Stimulated activated CD4-positive, alpha-beta T cell treated with anti-CD3 and anti-CD28 coated beads, TNF-alpha, amount 100 ng/mL, for 1 hour (primary cell): Measurements from ENCODE around the gene DYNC1H1.

Source experiments
- DNase-seq, 3 donors: peaks; one replicate each; pipeline ENCODE4 v3.0.0-alpha.2; 2020; ENCODE audit warnings: low read depth in 3 of 3, low spot score in 1 of 3

The DYNC1H1 gene

DNA sequence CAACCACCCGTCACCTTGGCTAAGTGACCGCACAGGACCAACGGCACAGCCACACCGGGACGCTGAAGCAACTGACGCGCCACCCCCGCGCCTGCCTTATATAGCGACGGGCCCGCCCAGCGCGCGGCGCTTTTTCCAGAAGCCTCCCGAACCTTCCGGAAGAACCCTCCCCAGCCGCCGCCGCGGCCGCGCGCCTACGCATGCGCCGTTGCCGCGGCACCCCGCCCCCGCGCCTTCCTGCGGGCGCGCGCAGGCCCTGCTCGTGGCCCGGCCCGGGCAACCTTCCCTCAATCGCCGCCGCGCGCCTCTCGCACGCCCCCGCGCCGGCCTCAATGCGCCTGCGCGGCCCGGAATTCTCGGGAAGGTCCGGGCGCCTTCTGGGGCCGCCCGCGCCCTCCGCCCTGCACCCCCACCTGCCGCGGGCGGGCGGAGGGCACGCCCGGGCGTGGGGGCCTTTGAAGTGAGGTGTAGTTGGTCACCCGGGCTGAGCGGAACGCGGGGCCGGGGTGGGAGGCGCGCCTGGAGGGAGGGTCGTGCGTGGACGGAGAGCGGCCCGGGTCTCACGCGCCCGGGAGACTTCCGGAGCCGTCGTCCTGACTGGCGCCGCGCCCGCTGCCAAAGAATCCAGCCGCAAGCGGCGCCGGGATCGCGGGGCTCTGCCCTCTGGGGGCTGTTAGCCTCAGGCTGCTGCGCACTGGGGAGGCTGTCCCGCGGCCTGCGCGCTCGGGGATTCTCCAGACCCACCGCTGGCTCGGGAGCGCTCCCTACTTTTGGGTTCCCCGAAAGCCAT lies 122.8 kb downstream of the DYNC1H1 start, which contains the start of gene HSP90AA1:
HSP90AA1 (minus strand) TSS at position 73 of the 790 bp plus-strand sequence. CDS start 666 bp downstream, outside the sequence.
- peak; percentile 92 to 96 (median 96) for DNase-seq

DNA sequence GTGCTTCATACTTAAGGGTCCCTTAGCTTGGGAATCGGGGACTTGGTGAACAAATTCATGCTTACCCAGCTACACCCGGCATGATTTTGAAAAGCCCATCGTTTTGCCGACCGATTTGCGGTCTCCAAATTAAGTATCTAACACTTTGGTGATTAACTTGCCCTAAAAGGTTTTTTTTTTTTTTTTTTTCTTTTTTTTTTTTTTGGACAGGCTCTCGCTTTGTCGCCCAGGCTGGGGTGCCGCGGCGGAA lies 123.3 kb downstream of the DYNC1H1 start:
- DNase-seq, result no peak

DNA sequence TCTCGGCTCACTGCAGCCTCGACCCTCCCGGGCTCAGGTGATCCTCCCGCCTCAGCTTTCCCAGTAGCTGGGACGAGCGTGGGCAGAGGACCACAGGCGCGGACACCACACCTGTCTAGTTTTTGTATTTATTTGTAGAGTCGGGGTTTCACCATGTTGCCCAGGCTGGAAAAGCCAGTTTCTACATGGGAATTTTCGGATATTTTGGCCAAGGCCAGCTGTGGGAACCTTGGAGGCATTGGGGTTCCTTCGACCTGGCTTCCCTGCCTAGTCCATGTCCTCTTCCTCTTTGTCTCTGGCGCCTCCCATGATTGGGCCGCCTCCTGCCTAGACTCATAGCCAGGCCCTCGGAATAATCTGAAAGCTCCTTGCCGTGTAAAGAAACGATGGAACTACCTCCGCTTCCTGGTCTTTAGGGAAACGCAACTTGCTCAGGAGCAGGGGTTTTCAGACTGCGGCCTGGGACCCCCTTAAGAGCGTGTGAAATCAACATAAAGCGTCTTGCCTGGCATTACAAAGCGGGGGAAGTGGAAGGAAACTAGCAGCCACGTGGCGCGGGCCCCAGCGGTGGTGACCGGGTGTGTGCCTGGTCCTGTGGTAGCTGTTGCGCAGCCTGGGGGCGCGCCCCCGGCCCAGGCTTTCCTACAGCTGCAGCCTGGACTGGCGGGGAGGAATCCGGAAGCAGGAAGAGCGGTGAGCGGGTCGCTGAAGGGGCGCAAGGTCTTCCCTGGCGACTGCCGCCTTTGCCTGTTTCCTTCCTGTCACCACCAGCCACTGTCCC lies 123.8 kb downstream of the DYNC1H1 start:
- peak in 1 of 3 donors; percentile 50 for DNase-seq

DNA sequence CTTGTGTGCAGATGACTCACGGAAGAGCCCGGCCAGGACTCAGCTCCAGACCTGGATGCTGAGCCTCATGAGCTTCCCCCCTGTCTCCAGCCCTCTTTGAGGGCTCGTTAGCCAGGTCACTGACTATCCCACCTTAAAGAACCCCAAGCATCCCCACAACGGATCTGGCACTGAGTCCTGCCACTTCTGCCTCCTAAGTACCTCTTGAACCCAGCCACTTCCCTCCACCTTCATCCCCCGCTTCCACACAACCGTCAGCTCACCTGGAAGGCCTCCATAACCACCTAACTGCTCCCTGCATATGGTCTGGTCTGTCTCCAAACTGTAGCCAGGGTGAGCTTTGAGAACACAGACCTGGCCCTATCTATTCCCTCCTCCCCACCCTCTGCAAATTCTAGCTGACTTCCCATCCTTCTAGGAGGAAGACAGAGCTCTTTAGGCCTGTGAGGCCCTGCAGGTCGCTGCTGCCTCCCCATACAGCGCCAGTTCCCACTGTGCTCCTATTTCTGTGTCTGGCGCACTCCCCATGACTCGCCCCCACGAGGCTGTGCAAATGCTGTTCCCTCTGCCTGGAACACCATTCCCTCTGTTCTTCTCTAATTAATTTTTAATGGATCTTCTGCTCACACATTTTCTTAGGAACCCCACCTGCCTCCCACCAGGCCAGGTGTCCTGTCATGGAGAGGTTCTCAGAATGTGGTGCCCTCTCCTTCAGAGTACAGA lies 125.4 kb downstream of the DYNC1H1 start:
- no peak for DNase-seq

DNA sequence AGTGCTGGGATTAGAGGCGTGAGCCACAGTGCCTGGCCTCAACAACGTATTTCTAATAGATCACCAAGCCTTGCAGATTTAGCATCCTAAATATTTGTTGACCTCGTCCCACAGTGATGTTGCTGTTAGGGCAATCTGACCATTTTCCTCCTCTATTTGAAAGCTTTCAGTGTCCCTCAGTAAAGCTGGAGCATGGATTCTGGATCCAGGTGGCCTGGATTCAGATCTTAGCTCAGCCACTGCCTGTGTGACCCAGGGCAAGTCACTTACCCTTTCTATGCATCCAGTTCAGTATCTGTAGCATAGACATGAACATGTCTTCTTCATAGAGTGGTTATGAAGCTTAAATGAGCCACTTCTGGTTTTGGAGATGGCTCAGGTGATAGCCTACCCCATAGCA lies 126.3 kb downstream of the DYNC1H1 start:
- no peak for DNase-seq

DNA sequence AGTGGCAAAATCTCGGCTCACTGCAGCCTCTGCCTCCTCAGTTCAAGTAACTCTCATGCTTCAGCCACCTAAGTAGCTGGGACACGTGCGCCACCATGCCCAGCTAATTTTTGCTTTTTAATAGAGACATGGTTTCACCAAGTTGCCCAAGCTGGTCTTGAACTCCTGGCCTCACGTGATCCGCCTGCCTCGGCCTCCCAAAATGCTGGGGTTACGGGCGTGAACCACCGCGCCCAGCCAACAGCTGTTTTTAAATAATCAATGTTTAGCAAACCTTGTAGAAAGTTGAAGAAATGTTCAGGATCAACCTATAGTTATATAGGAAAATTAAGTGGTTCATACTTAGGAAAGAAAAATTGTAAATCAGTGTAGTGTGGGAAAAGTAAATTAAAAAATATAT lies 128.4 kb downstream of the DYNC1H1 start:
- DNase-seq, result no peak

DNA sequence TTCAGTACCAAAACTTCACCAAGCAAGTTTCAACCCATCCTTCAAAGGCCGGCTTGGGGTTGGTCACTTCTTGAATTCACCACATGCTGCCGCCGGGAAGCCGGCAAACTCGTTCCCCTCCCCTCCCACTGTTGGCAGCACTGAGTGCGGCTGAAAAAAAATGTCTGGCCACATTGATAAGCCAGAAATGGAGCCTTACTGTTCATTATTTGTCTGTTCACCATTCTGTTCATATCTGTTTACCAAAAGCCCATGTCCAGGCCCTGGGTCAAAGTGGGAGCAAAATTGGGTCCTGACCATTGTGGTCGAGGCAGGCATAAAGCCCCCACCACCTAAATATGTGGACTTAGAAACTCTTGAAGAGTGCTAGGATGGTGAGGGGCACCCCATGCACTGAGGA lies 129.7 kb downstream of the DYNC1H1 start:
- DNase-seq, result no peak

DNA sequence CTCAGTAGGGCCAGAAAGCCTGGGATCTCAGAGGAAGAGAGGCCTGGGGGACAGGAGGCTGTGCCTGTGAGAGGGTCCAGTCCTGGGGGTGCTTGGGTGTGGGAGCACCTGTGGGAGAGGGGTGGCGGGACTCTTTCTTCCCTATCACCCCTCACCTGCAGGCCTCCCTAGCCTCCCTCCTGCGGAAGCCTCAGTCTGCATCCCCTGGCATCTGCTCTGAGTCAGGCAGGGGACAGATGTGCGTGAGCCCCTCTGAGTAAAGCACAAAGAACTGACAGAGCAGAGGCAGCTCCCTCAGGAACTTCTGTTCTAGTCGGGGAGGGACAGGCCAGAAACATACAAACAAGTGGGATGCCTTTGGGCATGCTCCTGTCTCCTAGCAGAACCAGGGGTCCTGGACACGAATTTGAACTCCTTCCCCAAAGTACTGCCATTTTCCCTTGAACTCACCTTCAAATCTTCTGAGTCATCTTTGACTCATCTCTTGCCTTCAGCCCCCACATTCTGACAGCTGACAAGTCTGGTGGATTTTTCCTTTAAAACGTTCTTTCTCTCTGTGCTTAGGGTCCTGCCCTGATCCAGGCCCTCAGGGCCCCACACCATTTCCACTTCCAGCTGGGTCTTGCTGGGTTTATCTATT lies 131.0 kb downstream of the DYNC1H1 start:
- no peak for DNase-seq

DNA sequence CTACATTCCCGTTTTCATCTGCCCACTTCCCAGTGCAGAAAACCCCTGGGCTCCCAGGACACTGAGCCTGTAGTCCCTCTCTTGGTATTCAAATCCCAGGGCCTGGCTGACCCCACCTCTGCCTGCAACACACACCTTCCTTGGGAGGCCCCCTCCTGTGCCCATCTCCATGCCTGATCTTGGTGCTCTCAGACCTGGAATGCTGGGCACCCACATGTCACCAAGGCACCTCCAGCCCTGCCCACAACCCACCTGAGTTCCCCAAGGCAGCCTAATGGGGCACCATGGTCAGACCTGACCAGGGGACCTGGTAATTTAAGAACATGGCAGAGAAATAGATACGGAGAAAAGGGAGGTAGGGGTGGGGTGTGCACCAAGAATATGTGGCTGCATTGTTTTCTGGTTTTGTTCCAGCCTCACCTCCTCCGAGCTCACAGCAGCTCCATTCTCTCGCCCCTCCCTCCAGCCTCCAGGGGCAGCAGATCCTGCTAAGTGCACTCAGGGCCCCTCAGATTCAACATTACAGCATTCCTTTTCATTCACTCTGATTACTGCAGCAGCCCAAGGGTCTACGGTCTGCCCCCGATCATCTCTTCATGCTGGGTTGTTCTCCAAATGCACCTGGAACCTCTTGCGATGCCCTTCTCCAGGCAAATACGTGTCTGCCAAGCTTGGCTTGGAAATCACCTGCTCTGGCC lies 131.6 kb downstream of the DYNC1H1 start:
- no peak for DNase-seq

DNA sequence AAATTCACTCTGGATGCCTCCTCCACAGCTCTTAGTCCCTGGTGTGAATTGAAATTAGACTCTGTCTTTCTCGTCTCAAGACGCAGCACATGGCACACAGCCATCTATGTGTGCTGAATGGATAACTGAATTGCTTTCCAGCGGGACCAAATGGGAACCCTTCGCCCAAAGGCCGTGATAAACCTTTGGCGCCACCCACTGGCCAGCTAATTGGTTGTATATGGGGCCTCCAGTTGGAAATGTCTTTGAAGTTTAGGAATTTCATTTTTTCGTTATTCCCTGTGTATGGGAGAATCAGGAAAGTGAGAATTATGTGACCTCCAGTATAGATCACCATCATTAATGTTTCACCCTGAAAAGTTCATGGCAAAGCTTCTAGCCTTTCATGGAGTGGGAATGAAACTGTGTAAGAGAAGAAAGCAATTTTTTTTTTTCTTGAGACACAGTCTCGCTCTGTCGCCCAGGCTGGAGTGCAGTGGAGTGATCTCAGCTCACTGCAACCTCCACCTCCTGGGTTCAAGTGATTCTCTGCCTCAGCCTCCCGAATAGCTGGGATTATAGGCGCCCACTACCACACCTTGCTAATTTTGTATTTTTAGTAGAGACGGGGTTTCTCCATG lies 132.3 kb downstream of the DYNC1H1 start:
- peak; percentile 24 to 61 (median 39) for DNase-seq

DNA sequence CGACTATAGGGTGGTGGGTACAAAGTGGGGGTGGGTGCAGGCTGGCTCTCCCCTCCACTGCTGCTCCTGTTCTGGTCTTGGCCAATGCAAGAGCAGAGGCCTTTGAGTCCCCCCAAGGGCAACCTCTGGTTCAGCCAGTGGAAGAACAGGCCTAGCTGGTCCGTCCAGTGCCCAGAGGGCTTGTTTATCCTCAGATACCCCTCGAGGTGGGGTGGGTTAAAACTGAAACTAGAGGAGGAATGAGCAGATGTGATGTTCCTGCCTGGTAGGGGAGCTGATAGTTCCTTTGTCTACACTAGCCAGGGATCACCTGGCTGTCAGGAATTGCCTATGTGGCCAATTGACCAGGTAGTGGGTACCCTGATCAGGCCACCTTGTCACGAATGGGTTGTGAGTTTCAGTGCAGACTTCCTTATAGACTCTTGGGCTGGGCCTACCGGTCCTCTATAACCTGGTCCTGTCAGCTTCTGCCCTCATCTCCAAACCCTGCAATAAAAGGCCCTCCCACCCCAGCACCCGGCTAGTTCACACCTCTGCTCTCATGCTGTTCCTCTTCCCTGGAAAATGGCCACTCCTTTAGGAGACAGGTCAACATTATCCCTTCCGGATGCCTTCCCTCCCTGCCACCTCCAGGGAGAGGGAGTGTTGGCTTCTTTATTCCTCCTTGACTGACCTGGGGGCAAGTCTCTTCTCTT lies 133.2 kb downstream of the DYNC1H1 start:
- DNase-seq, result no peak

DNA sequence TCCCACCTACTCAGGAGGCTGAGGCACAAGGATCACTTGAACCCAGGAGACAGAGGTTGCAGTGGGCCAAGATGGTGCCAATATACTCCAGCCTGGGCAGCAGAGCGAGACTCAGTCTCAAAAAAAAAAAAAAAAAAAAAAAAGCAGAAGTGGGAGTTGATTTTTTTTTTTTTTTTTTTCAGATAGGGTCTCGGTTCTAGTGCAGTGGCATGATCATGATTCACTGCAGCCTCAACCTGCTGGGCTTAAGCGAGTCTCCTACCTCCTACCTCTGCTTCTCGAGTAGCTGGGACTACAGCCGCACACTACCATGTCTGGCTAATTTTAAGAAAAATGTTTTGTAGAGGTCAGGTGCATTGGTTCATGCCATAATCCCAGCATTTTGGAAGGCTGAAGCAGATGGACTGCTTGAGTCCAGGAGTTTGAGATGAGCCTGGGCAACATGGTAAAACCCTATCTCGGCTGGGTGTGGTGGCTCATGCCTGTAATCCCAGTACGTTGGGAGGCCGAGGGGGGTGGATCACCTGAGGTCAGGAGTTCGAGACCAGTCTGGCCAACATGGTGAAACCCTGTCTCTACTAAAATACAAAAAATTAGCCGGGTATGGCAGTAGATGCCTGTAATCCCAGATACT lies 138.8 kb downstream of the DYNC1H1 start:
- DNase-seq, result no peak

DNA sequence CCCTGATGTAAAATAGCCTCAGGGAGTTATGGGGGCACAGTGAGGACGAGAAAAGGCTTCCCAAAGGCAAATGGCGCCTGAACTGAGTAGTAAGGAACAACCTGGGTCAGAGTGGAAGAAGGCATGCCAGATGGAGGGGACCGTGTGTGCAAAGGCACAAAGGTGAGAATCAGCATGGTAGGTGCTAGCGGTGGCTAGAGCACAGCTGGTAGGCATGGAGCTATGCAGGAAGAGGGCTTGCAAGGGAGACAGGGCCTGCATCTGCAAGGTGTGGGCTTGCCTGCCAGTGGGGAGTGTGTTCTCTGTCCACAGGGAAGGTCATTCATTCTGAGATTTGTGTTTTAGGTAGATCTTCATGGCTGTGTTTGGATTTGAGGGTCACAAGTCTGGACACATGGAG lies 141.0 kb downstream of the DYNC1H1 start:
- no peak for DNase-seq
